Gastroesophageal sphincter (tissue), 4 donors: Measurements from ENCODE around the gene NRP1. TPM values are rescaled to one million over a fixed set of nuclear protein-coding genes. Genes with fewer than 3 reads are reported as not detected.

Source experiments
- ATAC-seq: fragments of 150-250 bp; one replicate; pipeline ENCODE4 v1.9.1; 2016; ENCODE audit warnings: mild to moderate bottlenecking, moderate library complexity
- H3K27ac ChIP-seq, 4 donors: fragments of 200-600 bp; sonication (generic) in 3 of 4; 1 replicate in 3 of 4; 2 replicates in 1 of 4; pipeline ENCODE4 v1.5.1; 2016 to 2019
- H3K27me3 ChIP-seq: fragments of 200-600 bp; sonication (generic); one replicate; pipeline ENCODE4 v1.5.1; 2019
- H3K36me3 ChIP-seq, 2 donors: fragments of 200-600 bp; sonication (generic); one replicate each; pipeline ENCODE4 v1.5.1; 2019; ENCODE audit warnings: control low read depth in 1 of 2
- H3K4me1 ChIP-seq, 3 donors: fragments of 200-600 bp; sonication (generic); 1 replicate in 2 of 3; 2 replicates in 1 of 3; pipeline ENCODE4 v1.5.1; 2016 to 2019; ENCODE audit warnings: control low read depth in 2 of 3
- H3K4me3 ChIP-seq, 2 donors: fragments of 200-600 bp; sonication (generic); one replicate each; pipeline ENCODE4 v1.5.1; 2019; ENCODE audit warnings: mild to moderate bottlenecking in 1 of 2, moderate library complexity in 1 of 2
- H3K9me3 ChIP-seq, 3 donors: fragments of 200-600 bp; sonication (generic); one replicate each; pipeline ENCODE4 v1.5.1; 2017 to 2019; ENCODE audit warnings: control low read depth in 2 of 3
- EP300 ChIP-seq: sonication (generic); formaldehyde crosslinking; IDR thresholded peaks from one replicate; pipeline ENCODE4 v1.6.1; 2017; ENCODE audit warnings: antibody characterized with exemption, mild to moderate bottlenecking
- POLR2A ChIP-seq, 2 donors: fragments of 450-650 bp; IDR thresholded peaks; one replicate each; pipeline ENCODE4 v1.6.1; 2017; ENCODE audit warnings: antibody characterized with exemption in 2 of 2, mild to moderate bottlenecking in 2 of 2, moderate library complexity in 1 of 2
- POLR2AphosphoS5 ChIP-seq: sonication (generic); formaldehyde crosslinking; IDR thresholded peaks from one replicate; pipeline ENCODE4 v1.6.1; 2017; ENCODE audit warnings: antibody characterized with exemption
- WGBS, 2 donors: methylation state at CpG; one replicate each; pipeline ENCODE4 v1.1.5; 2018; ENCODE audit warnings: low coverage in 1 of 2; 5-methylcytosine and 5-hydroxymethylcytosine counted together
- total RNA-seq, 4 donors: library from RNA; depleted of rRNA; stranded (reverse); fragments of >200 nt; gene quantifications; one replicate each; pipeline ENCODE4 v1.1.0, GENCODE V29; 2016
- TF ChIP-seq, protein P1 (sequence below), 4 experiments: fragments of 200-600 bp in 2 of 4; fragments of 450-650 bp in 2 of 4; sonication (generic) in 1 of 4; IDR thresholded peaks; one replicate each; pipeline ENCODE4 v1.5.1; 2017 to 2019; ENCODE audit warnings: antibody characterized with exemption in 4 of 4, mild to moderate bottlenecking in 2 of 4, moderate library complexity in 2 of 4

Gene NRP1
- total RNA-seq, 4 donors from 2014 or later: 43.4 to 95.4 (median 52.7) TPM

- WGBS, 2 donors: 83 to 100% methylated on average over 1 to 2 of the region's 2 CpGs
- Histone ChIP-seq H3K9me3 (peaks cover 0 to 16% (median 0%) of the 10 kb centered on the region in 3 donors), H3K4me3 (no peak overlapping the region), H3K27ac (no peak overlapping the region), H3K27me3 (no peaks in the 10 kb centered on the region), H3K36me3 (no peaks in the 10 kb centered on the region), H3K4me1 (no peaks in the 10 kb centered on the region)
- TF ChIP-seq, protein P1, sequence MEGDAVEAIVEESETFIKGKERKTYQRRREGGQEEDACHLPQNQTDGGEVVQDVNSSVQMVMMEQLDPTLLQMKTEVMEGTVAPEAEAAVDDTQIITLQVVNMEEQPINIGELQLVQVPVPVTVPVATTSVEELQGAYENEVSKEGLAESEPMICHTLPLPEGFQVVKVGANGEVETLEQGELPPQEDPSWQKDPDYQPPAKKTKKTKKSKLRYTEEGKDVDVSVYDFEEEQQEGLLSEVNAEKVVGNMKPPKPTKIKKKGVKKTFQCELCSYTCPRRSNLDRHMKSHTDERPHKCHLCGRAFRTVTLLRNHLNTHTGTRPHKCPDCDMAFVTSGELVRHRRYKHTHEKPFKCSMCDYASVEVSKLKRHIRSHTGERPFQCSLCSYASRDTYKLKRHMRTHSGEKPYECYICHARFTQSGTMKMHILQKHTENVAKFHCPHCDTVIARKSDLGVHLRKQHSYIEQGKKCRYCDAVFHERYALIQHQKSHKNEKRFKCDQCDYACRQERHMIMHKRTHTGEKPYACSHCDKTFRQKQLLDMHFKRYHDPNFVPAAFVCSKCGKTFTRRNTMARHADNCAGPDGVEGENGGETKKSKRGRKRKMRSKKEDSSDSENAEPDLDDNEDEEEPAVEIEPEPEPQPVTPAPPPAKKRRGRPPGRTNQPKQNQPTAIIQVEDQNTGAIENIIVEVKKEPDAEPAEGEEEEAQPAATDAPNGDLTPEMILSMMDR (IDR thresholded peaks at IDR 0.05): no peak
- TF ChIP-seq EP300: no peak
- TF ChIP-seq POLR2AphosphoS5: no peak
- TF ChIP-seq POLR2A (IDR thresholded peaks at IDR 0.05): no peak
- ATAC-seq: no peak
Observed at GRCh38 chr10:33370434-33370930, 36.0 kb upstream of the NRP1 start.

DNA sequence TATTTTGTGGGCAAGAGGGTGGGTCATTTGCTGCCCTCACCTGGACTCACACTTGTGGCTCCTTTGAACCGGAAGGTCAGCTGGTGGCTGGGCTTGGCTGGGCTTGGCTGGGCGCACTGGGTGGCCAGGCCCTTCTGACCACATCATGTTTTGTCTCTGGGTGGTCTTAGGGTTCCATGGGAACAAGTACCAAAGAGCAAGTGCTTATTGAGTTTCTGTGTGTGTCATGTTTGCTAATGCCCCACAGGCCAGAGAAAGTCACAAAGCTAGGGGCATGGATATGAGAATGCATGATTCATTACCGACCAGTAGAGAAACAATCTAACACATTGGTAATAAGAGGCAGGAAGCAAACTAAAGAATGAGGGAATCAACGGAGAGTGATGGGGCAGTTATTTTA, 33.6 kb upstream of the NRP1 start:
- 95 to 100% methylated on average over 3 to 4 of the region's 4 CpGs for WGBS, 2 donors
- Histone ChIP-seq H3K27me3 (no peaks in the 10 kb centered on the region), H3K9me3 (peaks cover 0 to 17% (median 0%) of the 10 kb centered on the region in 3 donors), H3K36me3 (no peaks in the 10 kb centered on the region), H3K4me3 (no peak overlapping the region), H3K27ac (no peak overlapping the region), H3K4me1 (no peaks in the 10 kb centered on the region)
- TF ChIP-seq POLR2A (IDR thresholded peaks at IDR 0.05): no peak
- TF ChIP-seq POLR2AphosphoS5: no peak
- TF ChIP-seq EP300: no peak
- TF ChIP-seq, protein P1 (IDR thresholded peaks at IDR 0.05): no peak
- ATAC-seq: no peak

DNA sequence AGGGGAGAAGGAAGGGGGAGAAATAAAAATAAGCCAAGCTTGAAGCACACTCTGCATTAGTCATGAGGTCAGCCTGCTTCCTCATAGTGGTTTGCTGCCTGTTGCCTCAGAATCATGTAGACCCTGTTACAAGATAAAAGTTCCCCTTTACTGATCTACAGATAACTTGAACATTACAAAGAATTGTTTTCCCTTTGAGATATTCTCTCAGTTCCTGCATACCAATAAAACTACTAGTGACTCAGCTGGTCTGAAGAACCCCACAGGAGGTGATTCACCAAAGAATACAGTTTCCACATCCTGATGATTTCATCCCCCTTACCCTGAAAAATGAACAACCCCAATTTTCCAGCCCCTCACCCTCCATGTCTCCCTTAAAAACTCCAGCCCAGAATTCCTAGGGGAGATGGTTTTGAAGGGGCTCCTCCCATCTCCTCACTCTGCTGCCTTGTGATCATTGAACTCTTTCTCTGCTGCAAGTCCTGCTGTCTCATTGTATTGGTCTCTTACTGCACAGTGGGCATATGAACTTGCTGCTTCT, 31.5 kb upstream of the NRP1 start:
- no peaks in the 10 kb centered on the region for H3K36me3 ChIP-seq
- H3K27ac ChIP-seq: no peak overlapping the region
- H3K4me3 ChIP-seq: no peak overlapping the region
- no peak for ATAC-seq
- H3K4me1 ChIP-seq: no peaks in the 10 kb centered on the region
- H3K27me3 ChIP-seq: no peaks in the 10 kb centered on the region
- no peak for TF ChIP-seq EP300
- no peak for TF ChIP-seq POLR2A (IDR thresholded peaks at IDR 0.05)
- no peak for TF ChIP-seq POLR2AphosphoS5
- TF ChIP-seq, protein P1 (IDR thresholded peaks at IDR 0.05): no peak
- H3K9me3 ChIP-seq: peaks cover 0 to 17% (median 0%) of the 10 kb centered on the region in 3 donors

GRCh38 chr10:33365301-33365700, 30.8 kb upstream of the NRP1 start:
- H3K27ac ChIP-seq: no peak overlapping the region
- no peak for ATAC-seq

GRCh38 chr10:33363106-33363505, 28.6 kb upstream of the NRP1 start:
- no peaks in the 10 kb centered on the region for H3K4me1 ChIP-seq
- H3K27me3 ChIP-seq: no peaks in the 10 kb centered on the region
- TF ChIP-seq, protein P1 (IDR thresholded peaks at IDR 0.05): no peak
- TF ChIP-seq POLR2AphosphoS5 (no peak), EP300 (no peak), POLR2A (IDR thresholded peaks at IDR 0.05) (no peak)
- H3K9me3 ChIP-seq: peaks cover 0 to 17% (median 0%) of the 10 kb centered on the region in 3 donors
- no peak overlapping the region for H3K4me3 ChIP-seq
- H3K36me3 ChIP-seq: no peaks in the 10 kb centered on the region
- H3K27ac ChIP-seq: no peak overlapping the region
- ATAC-seq: no peak

More at GRCh38 chr10:33365301-33365700, 30.8 kb upstream of the NRP1 start:
- Histone ChIP-seq H3K36me3 (no peaks in the 10 kb centered on the region), H3K27me3 (no peaks in the 10 kb centered on the region), H3K9me3 (peaks cover 0 to 17% (median 0%) of the 10 kb centered on the region in 3 donors), H3K4me3 (no peak overlapping the region), H3K4me1 (no peaks in the 10 kb centered on the region)
- whole genome bisulfite sequencing, 2 donors: 83 to 100% methylated on average over 1 of the region's 1 CpG
- TF ChIP-seq EP300 (no peak), POLR2AphosphoS5 (no peak), POLR2A (IDR thresholded peaks at IDR 0.05) (no peak)
- TF ChIP-seq, protein P1 (IDR thresholded peaks at IDR 0.05): no peak
